Activated CD4-positive, alpha-beta T cell treated with anti-CD3 and anti-CD28 coated beads for 1 hour (primary cell): ENCODE measurements around the gene DDX49.

ENCODE experiments used
- DNase-seq: peaks from one replicate; pipeline ENCODE4 v3.0.0-alpha.2; 2020

The DDX49 gene

GRCh38 chr19:18919086-18919899 lies at the start of gene DDX49, which contains the start of gene COPE:
TSS of gene DDX49 (plus strand) at chr19:18919715. CDS start at chr19:18919742, 27 bp downstream.
TSS of gene COPE (minus strand) at chr19:18919387. CDS start at chr19:18919348, 39 bp downstream.
- DNase-seq, result peak; percentile 96

- DNase-seq, result no peak
Measured at GRCh38 chr19:18869781-18870530, 49.6 kb upstream of the DDX49 start.

- DNase-seq, result no peak
Measured at GRCh38 chr19:18870531-18871172, 48.9 kb upstream of the DDX49 start.

- no peak for DNase-seq
Measured at GRCh38 chr19:18871543-18871942, 48.0 kb upstream of the DDX49 start.

- DNase-seq, result no peak
Measured at GRCh38 chr19:18875726-18876125, 43.8 kb upstream of the DDX49 start.

GRCh38 chr19:18876865-18877264 lies 42.6 kb upstream of the DDX49 start:
- no peak for DNase-seq

GRCh38 chr19:18878058-18878797 lies 41.3 kb upstream of the DDX49 start:
- no peak for DNase-seq

GRCh38 chr19:18878858-18879578 lies 40.5 kb upstream of the DDX49 start:
- DNase-seq, result no peak

GRCh38 chr19:18879579-18880373 lies 39.7 kb upstream of the DDX49 start:
- no peak for DNase-seq

- DNase-seq, result no peak
Measured at GRCh38 chr19:18881491-18881890, 38.0 kb upstream of the DDX49 start.

- DNase-seq, result no peak
Measured at GRCh38 chr19:18883526-18884304, 35.8 kb upstream of the DDX49 start.

GRCh38 chr19:18886972-18887371 lies 32.5 kb upstream of the DDX49 start:
- no peak for DNase-seq

- no peak for DNase-seq
Measured at GRCh38 chr19:18889949-18890745, 29.4 kb upstream of the DDX49 start.

- no peak for DNase-seq
Measured at GRCh38 chr19:18893587-18894253, 25.8 kb upstream of the DDX49 start.

GRCh38 chr19:18894254-18895037 lies 25.1 kb upstream of the DDX49 start:
- no peak for DNase-seq

- no peak for DNase-seq
Measured at GRCh38 chr19:18895038-18895823, 24.3 kb upstream of the DDX49 start.

- no peak for DNase-seq
Measured at GRCh38 chr19:18895824-18896341, 23.6 kb upstream of the DDX49 start, which contains the start of gene CERS1. TSS of gene CERS1 (minus strand) at chr19:18896158. CDS start at chr19:18896072, 86 bp downstream.
